GM21447 (cell line): ENCODE measurements around the gene PBX2.

Experiments
- ATAC-seq: cut with Tn5 transposase; IDR thresholded peaks from one replicate; pipeline ENCODE4 v1.9.1; 2021; ENCODE audit not compliant: unreplicated experiment

PBX2 gene

GRCh38 chr6:32175322-32175710, 14.7 kb downstream of the PBX2 start:
- no peak for ATAC-seq

DNA sequence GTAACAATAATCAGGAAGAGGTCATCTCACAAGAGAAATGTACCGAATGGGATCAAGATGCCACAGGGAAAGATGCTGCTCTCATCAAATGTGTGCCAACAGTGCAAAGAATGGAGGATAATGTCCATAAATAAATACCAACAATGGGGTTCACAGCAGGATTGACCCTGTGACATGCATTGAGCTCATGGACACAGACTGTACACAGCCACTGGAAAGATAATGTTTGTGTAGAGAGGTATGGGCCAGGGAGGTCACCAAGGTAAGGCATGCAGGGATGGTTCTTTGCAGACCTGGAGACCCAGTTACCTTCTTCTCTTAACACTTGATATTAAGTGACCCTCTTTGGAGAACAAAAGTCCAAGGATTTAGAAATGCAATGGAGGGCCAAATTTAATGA, 15.6 kb downstream of the PBX2 start:
- no peak for ATAC-seq

- no peak for ATAC-seq
These were observed 16.8 kb downstream of the PBX2 start for GRCh38 chr6:32173051-32173727.

GRCh38 chr6:32171234-32171633, 18.8 kb downstream of the PBX2 start:
- no peak for ATAC-seq

DNA sequence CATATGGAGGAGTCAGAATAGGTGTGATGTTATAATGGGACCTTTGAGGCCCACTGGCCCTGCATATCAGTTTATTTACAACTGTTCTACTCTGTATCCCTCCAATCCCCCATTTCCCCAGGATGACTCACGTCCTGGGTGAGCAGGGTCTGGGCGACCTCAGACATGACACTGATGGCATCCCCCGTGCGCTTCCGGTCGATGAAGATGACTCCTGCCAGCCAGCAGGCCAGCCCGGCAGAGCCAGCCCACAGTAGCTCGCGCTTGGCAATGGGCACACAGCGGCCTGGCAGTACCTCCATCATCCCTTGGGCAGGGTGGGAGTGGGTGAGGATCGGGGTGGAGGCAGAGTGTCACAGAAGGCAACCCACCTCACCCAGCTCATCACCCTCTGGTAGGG, 19.7 kb downstream of the PBX2 start:
- ATAC-seq: no peak

DNA sequence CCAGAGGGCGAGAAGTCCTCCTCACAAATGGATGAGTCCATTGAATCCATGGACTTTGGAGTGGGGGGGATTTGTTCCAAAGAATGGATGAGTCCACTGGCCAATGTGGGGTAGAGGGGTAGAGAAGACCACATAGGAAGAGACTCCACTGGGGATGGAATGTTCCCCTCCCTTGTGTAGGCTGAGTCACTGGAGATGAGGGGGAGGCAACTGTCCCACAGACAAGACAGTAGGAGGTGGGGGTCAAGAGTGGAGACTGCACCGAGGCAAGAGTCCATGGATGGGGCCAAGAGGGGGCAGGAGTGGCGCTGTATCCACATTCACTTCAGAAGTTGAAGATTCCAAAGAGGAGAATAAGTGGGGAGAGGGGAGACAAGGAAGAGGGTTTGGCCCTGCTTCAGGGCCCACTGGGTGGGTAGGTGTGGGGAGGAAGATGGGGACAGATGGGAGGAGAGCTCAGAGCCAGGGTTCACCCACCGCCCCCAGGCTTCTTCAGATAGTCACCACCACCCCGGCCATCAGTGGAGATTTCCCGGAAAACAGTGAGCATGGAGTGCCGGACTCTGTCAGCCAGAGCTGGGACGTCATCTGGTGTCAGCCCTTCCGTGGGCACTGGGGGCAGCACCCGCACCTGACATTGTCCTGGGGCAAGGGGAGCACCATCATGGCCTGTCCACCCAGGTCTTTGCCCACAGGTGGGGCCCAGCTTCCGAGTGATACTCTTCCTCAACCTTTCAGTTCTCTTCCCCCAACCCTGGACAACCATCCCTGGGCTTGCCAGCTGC, 21.0 kb downstream of the PBX2 start:
- ATAC-seq: no peak

DNA sequence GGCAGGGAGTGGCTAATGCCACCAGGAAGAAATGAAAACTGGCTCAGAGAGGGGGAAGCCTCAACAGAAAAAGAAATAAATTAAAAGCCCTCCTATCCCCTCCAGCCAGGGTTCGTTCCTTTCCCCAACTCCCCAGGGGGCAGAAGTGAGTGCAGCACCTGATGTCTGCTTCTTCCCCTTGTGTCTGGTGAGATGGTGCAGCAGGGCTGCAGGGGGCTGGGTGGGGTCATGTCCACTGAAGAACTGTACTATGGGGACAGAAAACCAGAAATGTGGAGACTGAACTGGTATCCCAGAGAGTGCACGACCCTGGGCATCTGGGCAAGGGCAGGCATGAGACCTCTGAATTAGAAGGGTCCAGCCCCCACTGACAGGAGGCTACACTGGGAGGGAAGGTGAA, 21.7 kb downstream of the PBX2 start:
- no peak for ATAC-seq

GRCh38 chr6:32167761-32168262, 22.2 kb downstream of the PBX2 start:
- ATAC-seq: no peak

GRCh38 chr6:32167154-32167760, 22.7 kb downstream of the PBX2 start:
- ATAC-seq: no peak

- no peak for ATAC-seq
These were observed 23.5 kb downstream of the PBX2 start for GRCh38 chr6:32166411-32167061.

- no peak for ATAC-seq
These were observed 25.7 kb downstream of the PBX2 start, which contains the start of gene EGFL8 for GRCh38 chr6:32164295-32164694. TSS of gene EGFL8 (plus strand) at chr6:32164595. CDS start at chr6:32166166, 1,571 bp downstream.

- no peak for ATAC-seq
These were observed 26.3 kb downstream of the PBX2 start for GRCh38 chr6:32163559-32164258.

DNA sequence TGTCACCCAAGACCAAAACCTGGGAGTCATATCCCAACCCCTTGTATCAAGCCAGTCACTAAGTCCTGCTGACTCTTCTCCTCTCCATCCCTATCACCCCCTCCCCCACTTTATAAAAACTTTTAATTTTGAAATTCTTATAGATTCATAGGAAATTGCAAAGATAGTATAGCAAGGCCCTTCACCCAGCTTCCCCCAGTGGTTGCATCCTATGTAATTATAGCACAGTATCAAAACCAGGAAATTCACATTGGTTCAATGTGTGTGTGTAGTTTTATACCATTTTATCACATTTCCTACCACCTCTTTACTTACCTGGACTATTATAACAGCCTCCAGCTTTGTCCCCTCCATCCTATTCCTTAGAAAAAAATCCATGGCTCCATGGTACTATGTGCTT, 31.9 kb downstream of the PBX2 start:
- no peak for ATAC-seq

GRCh38 chr6:32156891-32157290, 33.1 kb downstream of the PBX2 start:
- ATAC-seq: no peak

DNA sequence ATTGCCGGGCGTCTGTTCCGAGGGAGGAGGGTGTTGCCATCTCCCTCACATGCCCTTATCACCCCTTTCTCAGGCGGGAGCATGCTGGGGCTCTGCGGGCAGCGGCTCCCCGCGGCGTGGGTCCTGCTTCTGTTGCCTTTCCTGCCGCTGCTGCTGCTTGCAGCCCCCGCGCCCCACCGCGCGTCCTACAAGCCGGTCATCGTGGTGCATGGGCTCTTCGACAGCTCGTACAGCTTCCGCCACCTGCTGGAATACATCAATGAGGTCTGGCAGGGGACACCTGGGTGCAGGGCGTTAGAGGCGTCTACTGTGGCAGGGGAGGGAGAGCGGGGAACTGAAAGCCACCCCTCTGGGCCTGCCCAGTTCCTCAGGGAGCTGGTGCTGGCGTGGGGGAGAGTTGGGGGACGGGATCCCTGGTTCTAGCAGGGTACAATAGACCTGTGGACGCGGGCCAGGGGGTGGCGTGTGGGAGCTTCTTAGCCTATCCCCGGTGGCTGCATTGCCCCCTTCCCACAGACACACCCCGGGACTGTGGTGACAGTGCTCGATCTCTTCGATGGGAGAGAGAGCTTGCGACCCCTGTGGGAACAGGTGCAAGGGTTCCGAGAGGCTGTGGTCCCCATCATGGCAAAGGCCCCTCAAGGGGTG, 35.4 kb downstream of the PBX2 start:
- peak; percentile 83 for ATAC-seq

DNA sequence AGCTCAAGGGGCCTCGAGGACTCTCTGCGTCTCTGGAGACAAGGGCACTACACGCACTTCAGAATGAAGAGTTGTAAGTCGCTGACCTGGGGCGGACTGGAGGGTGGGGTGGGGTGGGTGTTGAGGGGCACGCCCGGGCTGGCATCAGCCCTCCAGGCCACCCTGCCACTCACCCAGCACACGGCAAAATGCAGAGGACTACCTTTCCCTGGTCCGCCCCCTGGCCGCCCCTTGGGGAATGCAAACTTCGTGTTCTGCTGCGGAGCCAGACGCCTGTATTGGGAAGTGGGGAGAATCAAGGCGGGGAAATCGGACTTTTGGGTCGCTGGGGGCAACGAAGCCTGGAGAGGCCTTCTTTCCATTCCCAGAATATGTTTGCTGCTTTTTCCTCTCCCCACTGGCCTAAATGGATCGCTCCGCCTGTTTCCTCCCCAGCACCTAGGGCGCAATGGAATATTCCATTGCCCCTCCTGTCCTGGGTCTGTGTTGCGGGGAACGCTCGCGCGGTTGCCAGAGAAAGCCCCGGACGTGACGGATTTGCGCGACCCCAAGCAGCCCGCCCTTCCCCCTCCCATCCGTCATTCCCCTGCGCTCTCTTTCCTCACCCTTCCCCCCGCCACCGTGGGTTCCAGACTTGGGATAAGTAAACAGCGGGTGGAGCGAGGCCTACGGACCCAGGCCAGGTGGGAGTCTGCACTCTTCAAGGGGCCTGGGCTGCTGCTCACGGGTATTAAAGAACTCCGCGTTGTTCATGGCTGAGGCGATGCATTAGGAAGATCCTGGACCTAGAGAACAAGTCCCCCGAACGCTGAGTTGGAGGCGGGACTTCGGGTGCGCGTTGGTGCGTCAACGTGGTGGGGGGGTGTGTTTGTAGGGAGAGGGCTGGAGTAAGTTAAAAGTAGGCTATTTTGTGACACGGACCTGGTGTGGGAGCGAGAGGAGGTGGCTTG, 36.2 kb downstream of the PBX2 start, which contains the start of gene PPT2:
TSS of gene PPT2 (plus strand) at position 578 of the 950 bp plus-strand sequence. CDS start 454 bp downstream, outside the sequence.
- ATAC-seq: peak; percentile 22

GRCh38 chr6:32152769-32153563, 37.0 kb downstream of the PBX2 start:
- no peak for ATAC-seq
